Liver (tissue), 9 donors: ENCODE data around the gene MINDY1. TPM values are rescaled to one million over a fixed set of nuclear protein-coding genes. Genes with fewer than 3 reads are reported as not detected.

ENCODE experiments used
- DNase-seq: peaks from one replicate; pipeline ENCODE4 v3.0.0-alpha.2; 2017; ENCODE audit warnings: low spot score
- H3K27ac ChIP-seq, 2 donors: one replicate each; pipeline ENCODE4 v1.7.0; 2013; ENCODE audit warnings: inconsistent platforms in 2 of 2, low read length in 2 of 2, control low read depth in 1 of 2, low read depth in 1 of 2, mild to moderate bottlenecking in 1 of 2
- H3K27me3 ChIP-seq, 4 donors: one replicate each; pipeline versions ENCODE4 v1.6.1 to v1.7.0; 2013; ENCODE audit warnings: low read length in 3 of 4, inconsistent platforms in 1 of 4, mild to moderate bottlenecking in 1 of 4, moderate library complexity in 1 of 4; ENCODE audit not compliant: control insufficient read depth in 4 of 4, insufficient read depth in 4 of 4
- H3K36me3 ChIP-seq, 4 donors: one replicate each; pipeline versions ENCODE4 v1.6.1 to v1.7.0; 2013; ENCODE audit warnings: low read length in 3 of 4, mild to moderate bottlenecking in 3 of 4, low read depth in 1 of 4, moderate library complexity in 1 of 4; ENCODE audit not compliant: control insufficient read depth in 4 of 4, insufficient read depth in 3 of 4
- H3K4me1 ChIP-seq, 4 donors: one replicate each; pipeline versions ENCODE4 v1.6.1 to v1.7.0; 2013; ENCODE audit warnings: low read length in 3 of 4, mild to moderate bottlenecking in 3 of 4, moderate library complexity in 1 of 4; ENCODE audit not compliant: control insufficient read depth in 4 of 4, insufficient read depth in 4 of 4
- H3K4me3 ChIP-seq, 3 donors: one replicate each; pipeline versions ENCODE4 v1.6.1 to v1.7.0; 2013; ENCODE audit warnings: low read length in 3 of 3, control low read depth in 1 of 3, low read depth in 1 of 3, mild to moderate bottlenecking in 1 of 3
- H3K9ac ChIP-seq, 2 donors: one replicate each; pipeline ENCODE4 v1.7.0; 2013; ENCODE audit warnings: low read length in 2 of 2, mild to moderate bottlenecking in 2 of 2, moderate library complexity in 2 of 2, control low read depth in 1 of 2, low read depth in 1 of 2
- H3K9me3 ChIP-seq, 4 donors: one replicate each; pipeline versions ENCODE4 v1.6.1 to v1.7.0; 2013; ENCODE audit warnings: low read length in 3 of 4; ENCODE audit not compliant: control insufficient read depth in 4 of 4
- EGR1 ChIP-seq, 2 donors: IDR thresholded peaks; 2 replicates each; pipeline ENCODE4 v1.6.1; 2016 to 2018; ENCODE audit warnings: antibody characterized with exemption in 2 of 2, low read depth in 2 of 2
- FOXA1 ChIP-seq: IDR thresholded peaks from 2 replicates; pipeline ENCODE4 v1.6.1; 2016; ENCODE audit warnings: antibody characterized with exemption
- FOXA2 ChIP-seq: IDR thresholded peaks from 2 replicates; pipeline ENCODE4 v1.6.1; 2016; ENCODE audit warnings: antibody characterized with exemption
- HNF4A ChIP-seq, 2 donors: conservative IDR thresholded peaks; 2 replicates each; pipeline ENCODE4 v1.6.1; 2016; ENCODE audit warnings: antibody characterized with exemption in 2 of 2, mild to moderate bottlenecking in 2 of 2
- HNF4G ChIP-seq: IDR thresholded peaks from 2 replicates; pipeline ENCODE4 v1.6.1; 2016; ENCODE audit warnings: antibody characterized with exemption
- JUND ChIP-seq, 2 donors: IDR thresholded peaks; 2 replicates each; pipeline ENCODE4 v1.6.1; 2016; ENCODE audit warnings: antibody characterized with exemption in 2 of 2
- RAD21 ChIP-seq, 2 donors: IDR thresholded peaks; 2 replicates each; pipeline ENCODE4 v1.6.1; 2016; ENCODE audit warnings: antibody characterized with exemption in 2 of 2, mild to moderate bottlenecking in 2 of 2
- RXRA ChIP-seq, 2 donors: IDR thresholded peaks; 2 replicates each; pipeline ENCODE4 v1.6.1; 2017 to 2018; ENCODE audit warnings: antibody characterized with exemption in 2 of 2, mild to moderate bottlenecking in 1 of 2
- SP1 ChIP-seq: IDR thresholded peaks from 2 replicates; pipeline ENCODE4 v1.6.1; 2018; ENCODE audit warnings: antibody characterized with exemption, mild to moderate bottlenecking
- TAF1 ChIP-seq: conservative IDR thresholded peaks from 2 replicates; pipeline ENCODE4 v1.6.1; 2016; ENCODE audit warnings: antibody characterized with exemption, mild to moderate bottlenecking
- YY1 ChIP-seq: IDR thresholded peaks from 2 replicates; pipeline ENCODE4 v1.6.1; 2016; ENCODE audit warnings: antibody characterized with exemption, mild to moderate bottlenecking
- WGBS: extraction: QIAGEN DNeasy Blood & Tissue Kit; methylation state at CpG from one replicate; pipeline ENCODE4 v1.1.7; 2013; 5-methylcytosine and 5-hydroxymethylcytosine counted together
- polyA plus RNA-seq, 2 donors: library from polyadenylated mRNA; stranded (reverse) in 1 of 2; unstranded in 1 of 2; fragments of 200-250 nt in 1 of 2; fragments of >200 nt in 1 of 2; fragmentation: Nextera tagmentation in 1 of 2; extraction: Ambion mirVana in 1 of 2; gene quantifications; one replicate each; pipeline versions ENCODE4 v1.2.1 to v1.2.3, GENCODE V29; 2013 to 2015
- total RNA-seq, 2 donors: library from RNA; depleted of rRNA; stranded (reverse); fragments of >200 nt; gene quantifications; one replicate each; pipeline ENCODE4 v1.2.3, GENCODE V29; 2014
- TF ChIP-seq, protein P1 (sequence below): fragments of 150-350 bp; IDR thresholded peaks from 2 replicates; pipeline ENCODE4 v1.5.1; 2017; ENCODE audit warnings: improper control_type of control experiment, low read depth, low read length; ENCODE audit not compliant: missing input control
- TF ChIP-seq, protein P2 (sequence below): IDR thresholded peaks from 2 replicates; pipeline ENCODE4 v1.6.1; 2016; ENCODE audit warnings: antibody characterized with exemption, mild to moderate bottlenecking
- TF ChIP-seq, protein P3 (sequence below): IDR thresholded peaks from 2 replicates; pipeline ENCODE4 v1.6.1; 2016; ENCODE audit warnings: antibody characterized with exemption
- TF ChIP-seq, protein P4 (sequence below): IDR thresholded peaks from 2 replicates; pipeline ENCODE4 v1.6.1; 2016; ENCODE audit warnings: antibody characterized with exemption
- donor health status: healthy.
- donor health status: healthy.
- donor health status: healthy.
- donor health status: healthy.
- donor health status: healthy.

The MINDY1 gene
- total and polyA plus RNA-seq, 4 donors: 7.3 to 21.3 (median 9.0) TPM

DNA sequence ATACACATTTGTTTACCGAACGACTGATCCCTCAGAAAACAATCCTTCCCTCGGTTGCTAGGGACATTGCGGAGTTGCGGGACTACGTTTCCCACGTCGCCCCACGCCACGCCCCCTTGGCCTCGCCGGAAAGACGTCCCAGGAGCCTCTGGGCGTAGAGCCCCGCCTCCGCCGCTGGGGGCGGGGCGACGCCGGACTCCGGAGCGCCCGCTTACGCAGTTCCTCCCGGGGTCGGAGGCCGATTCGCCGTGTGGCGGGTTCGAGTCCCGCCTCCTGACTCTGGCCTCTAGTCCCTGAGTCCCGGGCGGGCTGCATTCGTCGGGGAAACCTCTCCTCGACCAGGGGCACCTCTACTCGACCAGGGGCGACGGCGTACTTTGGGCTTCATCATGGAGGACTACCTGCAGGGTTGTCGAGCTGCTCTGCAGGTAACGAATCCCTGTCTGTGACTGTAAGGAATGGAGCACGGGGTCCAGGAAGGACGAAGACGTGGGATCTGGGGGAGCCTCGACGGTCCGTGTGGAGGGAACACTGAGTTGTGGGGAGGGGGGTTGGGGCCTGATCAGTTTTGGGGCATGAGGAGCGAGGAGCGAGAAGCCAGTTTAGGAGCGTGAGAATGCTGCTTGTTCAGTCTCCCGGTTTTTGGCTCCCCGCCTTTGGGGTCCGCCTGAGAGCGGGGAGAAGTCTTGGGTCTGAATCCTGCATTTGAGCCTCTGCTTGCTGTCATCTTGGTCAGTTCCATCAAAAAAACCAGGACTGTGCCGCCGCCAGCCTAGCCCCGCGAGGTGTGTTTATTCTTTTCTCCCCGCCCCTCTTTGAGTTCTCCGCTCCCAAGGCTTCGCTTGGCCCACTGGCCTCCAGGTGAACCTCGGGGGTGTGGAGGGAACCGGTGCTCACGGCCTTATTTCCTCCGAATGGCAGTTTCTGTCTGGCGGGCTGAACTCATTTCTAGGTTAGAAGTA lies 1.8 kb upstream of the MINDY1 start, which contains the start of gene PRUNE1 (continued):
- peak in 1 of 2 donors; percentile 54 for TF ChIP-seq JUND (IDR thresholded peaks at IDR 0.05)
- TF ChIP-seq HNF4A (conservative IDR thresholded peaks at IDR 0.05): peak; percentile 62 to 68
- no peak for TF ChIP-seq TAF1
- TF ChIP-seq, protein P1, sequence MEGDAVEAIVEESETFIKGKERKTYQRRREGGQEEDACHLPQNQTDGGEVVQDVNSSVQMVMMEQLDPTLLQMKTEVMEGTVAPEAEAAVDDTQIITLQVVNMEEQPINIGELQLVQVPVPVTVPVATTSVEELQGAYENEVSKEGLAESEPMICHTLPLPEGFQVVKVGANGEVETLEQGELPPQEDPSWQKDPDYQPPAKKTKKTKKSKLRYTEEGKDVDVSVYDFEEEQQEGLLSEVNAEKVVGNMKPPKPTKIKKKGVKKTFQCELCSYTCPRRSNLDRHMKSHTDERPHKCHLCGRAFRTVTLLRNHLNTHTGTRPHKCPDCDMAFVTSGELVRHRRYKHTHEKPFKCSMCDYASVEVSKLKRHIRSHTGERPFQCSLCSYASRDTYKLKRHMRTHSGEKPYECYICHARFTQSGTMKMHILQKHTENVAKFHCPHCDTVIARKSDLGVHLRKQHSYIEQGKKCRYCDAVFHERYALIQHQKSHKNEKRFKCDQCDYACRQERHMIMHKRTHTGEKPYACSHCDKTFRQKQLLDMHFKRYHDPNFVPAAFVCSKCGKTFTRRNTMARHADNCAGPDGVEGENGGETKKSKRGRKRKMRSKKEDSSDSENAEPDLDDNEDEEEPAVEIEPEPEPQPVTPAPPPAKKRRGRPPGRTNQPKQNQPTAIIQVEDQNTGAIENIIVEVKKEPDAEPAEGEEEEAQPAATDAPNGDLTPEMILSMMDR: no peak
- TF ChIP-seq FOXA1: peak; percentile 8
- peak in 1 of 2 donors; percentile 24 for TF ChIP-seq EGR1 (IDR thresholded peaks at IDR 0.05; ENCODE audit: low read depth in 2 of 2)
- peak; percentile 63 for TF ChIP-seq HNF4G
- no peak for TF ChIP-seq FOXA2

DNA sequence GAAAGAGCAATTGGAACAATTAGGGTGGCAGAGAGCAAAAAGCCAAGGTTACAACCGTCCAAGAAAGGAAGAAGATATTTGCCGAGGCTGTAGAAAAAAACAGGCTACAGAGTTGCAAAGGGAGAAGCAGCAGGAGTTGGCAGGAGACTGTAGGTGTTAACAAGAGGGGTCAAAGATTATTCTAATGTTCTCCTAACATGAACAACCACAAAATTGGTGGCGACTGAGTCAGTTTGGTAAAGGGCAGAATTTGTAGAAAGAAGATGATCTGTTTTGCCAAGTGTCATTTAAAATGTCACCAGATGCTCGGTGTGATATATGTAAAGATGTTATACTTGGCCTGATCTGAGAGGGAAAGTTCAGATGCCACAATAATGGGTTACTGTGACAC lies 1.1 kb upstream of the MINDY1 start:
- H3K4me1 ChIP-seq: peaks cover 18 to 68% (median 61%) of the 10 kb centered on the region in 4 donors
- H3K9ac ChIP-seq: peak overlapping the region in 1 of 2 donors; percentile 64
- H3K9me3 ChIP-seq: no peaks in the 10 kb centered on the region
- WGBS: 6% methylated on average over 4 of the region's 4 CpGs
- peak overlapping the region; percentile 84 for H3K27ac ChIP-seq
- H3K4me3 ChIP-seq: peak overlapping the region in 1 of 3 donors; percentile 78
- TF ChIP-seq, protein P2, sequence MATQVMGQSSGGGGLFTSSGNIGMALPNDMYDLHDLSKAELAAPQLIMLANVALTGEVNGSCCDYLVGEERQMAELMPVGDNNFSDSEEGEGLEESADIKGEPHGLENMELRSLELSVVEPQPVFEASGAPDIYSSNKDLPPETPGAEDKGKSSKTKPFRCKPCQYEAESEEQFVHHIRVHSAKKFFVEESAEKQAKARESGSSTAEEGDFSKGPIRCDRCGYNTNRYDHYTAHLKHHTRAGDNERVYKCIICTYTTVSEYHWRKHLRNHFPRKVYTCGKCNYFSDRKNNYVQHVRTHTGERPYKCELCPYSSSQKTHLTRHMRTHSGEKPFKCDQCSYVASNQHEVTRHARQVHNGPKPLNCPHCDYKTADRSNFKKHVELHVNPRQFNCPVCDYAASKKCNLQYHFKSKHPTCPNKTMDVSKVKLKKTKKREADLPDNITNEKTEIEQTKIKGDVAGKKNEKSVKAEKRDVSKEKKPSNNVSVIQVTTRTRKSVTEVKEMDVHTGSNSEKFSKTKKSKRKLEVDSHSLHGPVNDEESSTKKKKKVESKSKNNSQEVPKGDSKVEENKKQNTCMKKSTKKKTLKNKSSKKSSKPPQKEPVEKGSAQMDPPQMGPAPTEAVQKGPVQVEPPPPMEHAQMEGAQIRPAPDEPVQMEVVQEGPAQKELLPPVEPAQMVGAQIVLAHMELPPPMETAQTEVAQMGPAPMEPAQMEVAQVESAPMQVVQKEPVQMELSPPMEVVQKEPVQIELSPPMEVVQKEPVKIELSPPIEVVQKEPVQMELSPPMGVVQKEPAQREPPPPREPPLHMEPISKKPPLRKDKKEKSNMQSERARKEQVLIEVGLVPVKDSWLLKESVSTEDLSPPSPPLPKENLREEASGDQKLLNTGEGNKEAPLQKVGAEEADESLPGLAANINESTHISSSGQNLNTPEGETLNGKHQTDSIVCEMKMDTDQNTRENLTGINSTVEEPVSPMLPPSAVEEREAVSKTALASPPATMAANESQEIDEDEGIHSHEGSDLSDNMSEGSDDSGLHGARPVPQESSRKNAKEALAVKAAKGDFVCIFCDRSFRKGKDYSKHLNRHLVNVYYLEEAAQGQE: no peak
- TF ChIP-seq YY1 (no peak), RXRA (IDR thresholded peaks at IDR 0.05) (no peak), JUND (IDR thresholded peaks at IDR 0.05) (no peak), SP1 (no peak), EGR1 (IDR thresholded peaks at IDR 0.05; ENCODE audit: low read depth in 2 of 2) (no peak), RAD21 (IDR thresholded peaks at IDR 0.05) (no peak), HNF4A (conservative IDR thresholded peaks at IDR 0.05) (no peak)
- TF ChIP-seq, protein P1: no peak
- TF ChIP-seq, protein P3, sequence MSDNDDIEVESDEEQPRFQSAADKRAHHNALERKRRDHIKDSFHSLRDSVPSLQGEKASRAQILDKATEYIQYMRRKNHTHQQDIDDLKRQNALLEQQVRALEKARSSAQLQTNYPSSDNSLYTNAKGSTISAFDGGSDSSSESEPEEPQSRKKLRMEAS: no peak
- TF ChIP-seq, protein P4, sequence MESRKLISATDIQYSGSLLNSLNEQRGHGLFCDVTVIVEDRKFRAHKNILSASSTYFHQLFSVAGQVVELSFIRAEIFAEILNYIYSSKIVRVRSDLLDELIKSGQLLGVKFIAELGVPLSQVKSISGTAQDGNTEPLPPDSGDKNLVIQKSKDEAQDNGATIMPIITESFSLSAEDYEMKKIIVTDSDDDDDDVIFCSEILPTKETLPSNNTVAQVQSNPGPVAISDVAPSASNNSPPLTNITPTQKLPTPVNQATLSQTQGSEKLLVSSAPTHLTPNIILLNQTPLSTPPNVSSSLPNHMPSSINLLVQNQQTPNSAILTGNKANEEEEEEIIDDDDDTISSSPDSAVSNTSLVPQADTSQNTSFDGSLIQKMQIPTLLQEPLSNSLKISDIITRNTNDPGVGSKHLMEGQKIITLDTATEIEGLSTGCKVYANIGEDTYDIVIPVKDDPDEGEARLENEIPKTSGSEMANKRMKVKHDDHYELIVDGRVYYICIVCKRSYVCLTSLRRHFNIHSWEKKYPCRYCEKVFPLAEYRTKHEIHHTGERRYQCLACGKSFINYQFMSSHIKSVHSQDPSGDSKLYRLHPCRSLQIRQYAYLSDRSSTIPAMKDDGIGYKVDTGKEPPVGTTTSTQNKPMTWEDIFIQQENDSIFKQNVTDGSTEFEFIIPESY: no peak
- no peaks in the 10 kb centered on the region for H3K36me3 ChIP-seq
- no peaks in the 10 kb centered on the region for H3K27me3 ChIP-seq
- DNase-seq: no peak
